SK-N-SH (cell line): ENCODE data around the gene NNT. TPM values are rescaled to one million over a fixed set of nuclear protein-coding genes. Genes with fewer than 3 reads are reported as not detected.

Experiments
- CTCF ChIA-PET: fragments of 300-600, 350-600 bp; formaldehyde crosslinking; extraction: SDS; loops from one replicate; lab custom pipeline; 2021; lab: Yijun Ruan, JAX
- POLR2A ChIA-PET: fragments of 350-600 bp; sonication (Branson Sonifier 250); formaldehyde crosslinking; extraction: SDS; loops from one replicate; lab custom pipeline; 2020; ENCODE audit warnings: antibody characterized with exemption, inconsistent platforms; lab: Yijun Ruan, JAX
- DNase-seq: peaks from one replicate; pipeline ENCODE4 v3.0.0; 2012
- H2AFZ ChIP-seq: fragments of 200-600 bp; sonication (generic); 2 replicates; pipeline ENCODE4 v1.8.1; 2016; ENCODE audit warnings: antibody characterized with exemption, mild to moderate bottlenecking, low read depth
- H3F3A ChIP-seq: fragments of 200-600 bp; sonication (generic); replicated peaks from 2 replicates; pipeline ENCODE3; 2016; ENCODE audit warnings: antibody characterized with exemption, mild to moderate bottlenecking; ENCODE audit not compliant: insufficient read depth
- H3K27ac ChIP-seq, 2 experiments: fragments of 200-500 bp in 1 of 2; fragments of 200-600 bp in 1 of 2; sonication (Bioruptor generic) in 1 of 2; sonication (generic), shearing (Covaris generic) in 1 of 2; 2 replicates each; pipeline versions ENCODE4 v1.5.1 to v1.6.1; 2014 to 2016; ENCODE audit warnings: low read depth in 2 of 2, inconsistent platforms in 1 of 2, low read length in 1 of 2, mild to moderate bottlenecking in 1 of 2, mixed read lengths in 1 of 2
- H3K27me3 ChIP-seq: fragments of 200-600 bp; sonication (generic), shearing (Covaris generic); 2 replicates; pipeline ENCODE4 v1.6.1; 2016; ENCODE audit warnings: mixed run types; ENCODE audit not compliant: insufficient read depth
- H3K36me3 ChIP-seq, 2 experiments: fragments of 200-500 bp in 1 of 2; fragments of 200-600 bp in 1 of 2; sonication (Bioruptor generic) in 1 of 2; sonication (generic) in 1 of 2; replicated peaks in 1 of 2; 2 replicates each; pipeline versions ENCODE3 to v1.5.1; 2014 to 2016; ENCODE audit warnings: low read length in 1 of 2, mild to moderate bottlenecking in 1 of 2; ENCODE audit not compliant: insufficient read depth in 2 of 2, control insufficient read depth in 1 of 2
- H3K4me1 ChIP-seq, 2 experiments: fragments of 200-500 bp in 1 of 2; fragments of 200-600 bp in 1 of 2; sonication (Bioruptor generic) in 1 of 2; sonication (generic), shearing (Covaris generic) in 1 of 2; 2 replicates each; pipeline versions ENCODE4 v1.5.1 to v1.6.1; 2014 to 2016; ENCODE audit warnings: low read depth in 1 of 2, low read length in 1 of 2, mixed run types in 1 of 2; ENCODE audit not compliant: insufficient read depth in 2 of 2, control insufficient read depth in 1 of 2
- H3K4me2 ChIP-seq: fragments of 200-600 bp; sonication (generic), shearing (Covaris generic); 2 replicates; pipeline ENCODE4 v1.6.1; 2017; ENCODE audit warnings: mixed run types
- H3K4me3 ChIP-seq, 2 experiments: fragments of 200-500 bp in 1 of 2; fragments of 200-600 bp in 1 of 2; sonication (Bioruptor generic) in 1 of 2; sonication (generic), shearing (Covaris generic) in 1 of 2; 2 replicates each; pipeline versions ENCODE4 v1.5.1 to v1.8.1; 2014 to 2016; ENCODE audit warnings: low read depth in 2 of 2, inconsistent platforms in 1 of 2, low read length in 1 of 2, mild to moderate bottlenecking in 1 of 2, mixed read lengths in 1 of 2, moderate library complexity in 1 of 2
- H3K79me2 ChIP-seq: fragments of 200-600 bp; sonication (generic); 2 replicates; pipeline ENCODE4 v1.8.1; 2017; ENCODE audit warnings: mild to moderate bottlenecking; ENCODE audit not compliant: insufficient read depth
- H3K9ac ChIP-seq: fragments of 200-600 bp; sonication (generic); 2 replicates; pipeline ENCODE4 v1.6.1; 2017; ENCODE audit warnings: mixed run types
- H3K9me2 ChIP-seq: fragments of 200-600 bp; sonication (generic); 2 replicates; pipeline ENCODE4 v1.6.1; 2017; ENCODE audit warnings: mixed run types
- H3K9me3 ChIP-seq: fragments of 200-600 bp; sonication (generic); 2 replicates; pipeline ENCODE4 v1.6.1; 2017; ENCODE audit warnings: mixed run types, mild to moderate bottlenecking, moderate library complexity
- H4K20me1 ChIP-seq: fragments of 200-600 bp; sonication (generic); 2 replicates; pipeline ENCODE4 v1.6.1; 2017; ENCODE audit warnings: mild to moderate bottlenecking, mixed run types; ENCODE audit not compliant: insufficient read depth
- CHD2 ChIP-seq: fragments of 150-350 bp; IDR thresholded peaks from 2 replicates; pipeline ENCODE4 v1.6.1; 2018; ENCODE audit warnings: low read length; ENCODE audit not compliant: partially characterized antibody
- CTCF ChIP-seq: fragments of 200-600 bp; sonication (generic); IDR thresholded peaks from 2 replicates; pipeline ENCODE4 v1.6.1; 2017; ENCODE audit warnings: antibody characterized with exemption, mild to moderate bottlenecking, moderate library complexity
- ELF1 ChIP-seq: IDR thresholded peaks from 2 replicates; pipeline ENCODE4 v1.4.0; 2012
- EZH2phosphoT487 ChIP-seq: fragments of 200-600 bp; sonication (generic); IDR thresholded peaks from 2 replicates; pipeline ENCODE4 v1.6.1; 2017; ENCODE audit warnings: low read depth, mixed run types, mild to moderate bottlenecking, antibody characterized with exemption, moderate library complexity, borderline replicate concordance
- FOSL2 ChIP-seq: IDR thresholded peaks from 2 replicates; pipeline ENCODE4 v1.4.0; 2012; ENCODE audit warnings: low read depth, mild to moderate bottlenecking, moderate library complexity, borderline replicate concordance
- GATA2 ChIP-seq: sonication (generic); formaldehyde crosslinking; IDR thresholded peaks from 2 replicates; pipeline ENCODE4 v1.5.0; 2020; ENCODE audit warnings: mild to moderate bottlenecking, missing genetic modification reagents
- JUND ChIP-seq: IDR thresholded peaks from 2 replicates; pipeline ENCODE4 v1.4.0; 2012
- MEF2A ChIP-seq: IDR thresholded peaks from 2 replicates; pipeline ENCODE4 v1.4.0; 2012; ENCODE audit warnings: low read depth, borderline replicate concordance
- NFIC ChIP-seq: IDR thresholded peaks from 2 replicates; pipeline ENCODE4 v1.4.0; 2012; ENCODE audit warnings: borderline replicate concordance
- NRF1 ChIP-seq: IDR thresholded peaks from 2 replicates; pipeline ENCODE4 v1.6.1; 2012; ENCODE audit warnings: low read depth, mild to moderate bottlenecking, low read length
- PBX3 ChIP-seq: IDR thresholded peaks from 2 replicates; pipeline ENCODE4; 2012
- POLR2AphosphoS5 ChIP-seq: IDR thresholded peaks from 2 replicates; pipeline ENCODE4 v1.6.1; 2012; ENCODE audit warnings: low read depth, low read length
- RAD21 ChIP-seq: IDR thresholded peaks from 2 replicates; pipeline ENCODE4 v1.6.1; 2012; ENCODE audit warnings: mild to moderate bottlenecking, low read length
- RCOR1 ChIP-seq: fragments of 150-350 bp; IDR thresholded peaks from 2 replicates; pipeline ENCODE4 v1.6.1; 2017; ENCODE audit warnings: antibody characterized with exemption, low read length
- RFX5 ChIP-seq: IDR thresholded peaks from 2 replicates; pipeline ENCODE4 v1.6.1; 2012; ENCODE audit warnings: mild to moderate bottlenecking, improper control_type of control experiment, low read length
- RXRA ChIP-seq: IDR thresholded peaks from 2 replicates; pipeline ENCODE4 v1.4.0; 2012; ENCODE audit warnings: low read depth, mild to moderate bottlenecking, borderline replicate concordance
- TAF1 ChIP-seq: IDR thresholded peaks from 2 replicates; pipeline ENCODE4 v1.6.1; 2012; ENCODE audit warnings: low read depth, mild to moderate bottlenecking, low read length, moderate library complexity, borderline replicate concordance
- TEAD4 ChIP-seq: IDR thresholded peaks from 2 replicates; pipeline ENCODE4 v1.4.0; 2012; ENCODE audit warnings: mild to moderate bottlenecking, borderline replicate concordance; ENCODE audit not compliant: insufficient read depth
- YY1 ChIP-seq: IDR thresholded peaks from 2 replicates; pipeline ENCODE4 v1.4.0; 2012; ENCODE audit warnings: low read depth, mild to moderate bottlenecking
- WGBS: methylation state at CpG from one replicate; pipeline ENCODE4 v1.1.6; 2017; ENCODE audit warnings: low lambda C conversion rate; 5-methylcytosine and 5-hydroxymethylcytosine counted together
- polyA plus RNA-seq, 3 experiments: library from polyadenylated mRNA; depleted of rRNA; stranded (reverse); fragments of >200 nt; gene quantifications; 2 replicates each; pipeline ENCODE4 v1.2.3, GENCODE V29; 2012

Gene NNT
- polyA plus RNA-seq, 1 of the 3 experiments (the other 2 are of a cell fraction) = 21.9 TPM

GRCh38 chr5:43648499-43649124, 45.6 kb downstream of the NNT start:
- H3K4me2 ChIP-seq = peak overlapping the region; percentile 43; the same call in 1 of the 2 replicates
- no peak overlapping the region for H3K9ac ChIP-seq
- H3K9me2 ChIP-seq = no peaks in the 10 kb centered on the region
- H3K4me3 ChIP-seq = no peak overlapping the region
- no peaks in the 10 kb centered on the region for H3K79me2 ChIP-seq
- H3K36me3 ChIP-seq = peaks cover 39 to 75% of the 10 kb centered on the region in 2 experiments
- no peak overlapping the region for H2AFZ ChIP-seq
- 85% methylated on average over 2 of the region's 2 CpGs for WGBS
- no peaks in the 10 kb centered on the region for H4K20me1 ChIP-seq
- H3K9me3 ChIP-seq = no peaks in the 10 kb centered on the region
- peaks cover 16% of the 10 kb centered on the region for H3F3A ChIP-seq
- H3K27ac ChIP-seq = peak overlapping the region in 1 of 2 experiments; percentile 89; a peak in 2 of 4 replicates
- no peak for DNase-seq
- POLR2A ChIA-PET = no interaction called here
- H3K4me1 ChIP-seq = peaks cover 3 to 7% of the 10 kb centered on the region in 2 experiments; a peak in 3 of 4 replicates
- TF ChIP-seq POLR2AphosphoS5 = no peak
- TF ChIP-seq EZH2phosphoT487 = no peak
- no peak for TF ChIP-seq FOSL2
- TF ChIP-seq RCOR1 = no peak
- no peak for TF ChIP-seq PBX3
- TF ChIP-seq JUND = no peak
- no peak for TF ChIP-seq YY1
- TF ChIP-seq NRF1 = no peak
- no peak for TF ChIP-seq CTCF
- TF ChIP-seq NFIC = no peak
- TF ChIP-seq TEAD4 = no peak
- TF ChIP-seq RAD21 = no peak
- no peak for TF ChIP-seq ELF1
- no peak for TF ChIP-seq CHD2
- TF ChIP-seq GATA2 = no peak
- CTCF ChIA-PET = interaction anchor here (0.6 to 6.6 kb wide), 4 partner anchors 12 to 35 kb away, joined by 3 to 37 read pairs (median 4); no protein-coding TSS in a partner anchor
- H3K27me3 ChIP-seq = no peaks in the 10 kb centered on the region

- POLR2A ChIA-PET = no interaction called here
- Histone ChIP-seq H2AFZ (no peak overlapping the region), H3K79me2 (no peaks in the 10 kb centered on the region), H3K27me3 (no peaks in the 10 kb centered on the region), H3K9ac (no peak overlapping the region), H3K4me3 (no peak overlapping the region), H3K36me3 (peaks cover 39 to 77% of the 10 kb centered on the region in 2 experiments), H3K4me1 (peaks cover 0 to 7% of the 10 kb centered on the region in 2 experiments; a peak in 2 of 4 replicates), H3K27ac (peak overlapping the region in 1 of 2 experiments; percentile 89; a peak in 2 of 4 replicates), H3F3A (peaks cover 16% of the 10 kb centered on the region), H3K4me2 (peak overlapping the region; percentile 43; the same call in 1 of the 2 replicates), H4K20me1 (no peaks in the 10 kb centered on the region), H3K9me3 (no peaks in the 10 kb centered on the region), H3K9me2 (no peaks in the 10 kb centered on the region)
- WGBS = 47% methylated on average over 2 of the region's 2 CpGs
- no peak for DNase-seq
- CTCF ChIA-PET = interaction anchor here (0.6 to 6.6 kb wide), 4 partner anchors 12 to 34 kb away, joined by 3 to 37 read pairs (median 4); no protein-coding TSS in a partner anchor
- TF ChIP-seq TAF1 (no peak), CTCF (no peak), RFX5 (no peak), TEAD4 (no peak), RXRA (no peak), MEF2A (no peak)
Observed at GRCh38 chr5:43649256-43649655, 46.3 kb downstream of the NNT start.
